Liver (tissue), 9 donors: ENCODE data around the gene DSG3. TPM values are rescaled to one million over a fixed set of nuclear protein-coding genes. Genes with fewer than 3 reads are reported as not detected.

Source experiments
- DNase-seq: peaks from one replicate; pipeline ENCODE4 v3.0.0-alpha.2; 2017; ENCODE audit warnings: low spot score
- H3K27ac ChIP-seq, 2 donors: one replicate each; pipeline ENCODE4 v1.7.0; 2013; ENCODE audit warnings: inconsistent platforms in 2 of 2, low read length in 2 of 2, control low read depth in 1 of 2, low read depth in 1 of 2, mild to moderate bottlenecking in 1 of 2
- H3K27me3 ChIP-seq, 4 donors: one replicate each; pipeline versions ENCODE4 v1.6.1 to v1.7.0; 2013; ENCODE audit warnings: low read length in 3 of 4, inconsistent platforms in 1 of 4, mild to moderate bottlenecking in 1 of 4, moderate library complexity in 1 of 4; ENCODE audit not compliant: control insufficient read depth in 4 of 4, insufficient read depth in 4 of 4
- H3K36me3 ChIP-seq, 4 donors: one replicate each; pipeline versions ENCODE4 v1.6.1 to v1.7.0; 2013; ENCODE audit warnings: low read length in 3 of 4, mild to moderate bottlenecking in 3 of 4, low read depth in 1 of 4, moderate library complexity in 1 of 4; ENCODE audit not compliant: control insufficient read depth in 4 of 4, insufficient read depth in 3 of 4
- H3K4me1 ChIP-seq, 4 donors: one replicate each; pipeline versions ENCODE4 v1.6.1 to v1.7.0; 2013; ENCODE audit warnings: low read length in 3 of 4, mild to moderate bottlenecking in 3 of 4, moderate library complexity in 1 of 4; ENCODE audit not compliant: control insufficient read depth in 4 of 4, insufficient read depth in 4 of 4
- H3K4me3 ChIP-seq, 3 donors: one replicate each; pipeline versions ENCODE4 v1.6.1 to v1.7.0; 2013; ENCODE audit warnings: low read length in 3 of 3, control low read depth in 1 of 3, low read depth in 1 of 3, mild to moderate bottlenecking in 1 of 3
- H3K9ac ChIP-seq, 2 donors: one replicate each; pipeline ENCODE4 v1.7.0; 2013; ENCODE audit warnings: low read length in 2 of 2, mild to moderate bottlenecking in 2 of 2, moderate library complexity in 2 of 2, control low read depth in 1 of 2, low read depth in 1 of 2
- H3K9me3 ChIP-seq, 4 donors: one replicate each; pipeline versions ENCODE4 v1.6.1 to v1.7.0; 2013; ENCODE audit warnings: low read length in 3 of 4; ENCODE audit not compliant: control insufficient read depth in 4 of 4
- EGR1 ChIP-seq, 2 donors: IDR thresholded peaks; 2 replicates each; pipeline ENCODE4 v1.6.1; 2016 to 2018; ENCODE audit warnings: antibody characterized with exemption in 2 of 2, low read depth in 2 of 2
- FOXA2 ChIP-seq: IDR thresholded peaks from 2 replicates; pipeline ENCODE4 v1.6.1; 2016; ENCODE audit warnings: antibody characterized with exemption
- GABPA ChIP-seq, 2 donors: IDR thresholded peaks in 1 of 2; conservative IDR thresholded peaks in 1 of 2; 2 replicates each; pipeline ENCODE4 v1.6.1; 2016; ENCODE audit warnings: antibody characterized with exemption in 2 of 2, mild to moderate bottlenecking in 1 of 2, moderate library complexity in 1 of 2
- HNF4A ChIP-seq, 2 donors: conservative IDR thresholded peaks; 2 replicates each; pipeline ENCODE4 v1.6.1; 2016; ENCODE audit warnings: antibody characterized with exemption in 2 of 2, mild to moderate bottlenecking in 2 of 2
- HNF4G ChIP-seq: IDR thresholded peaks from 2 replicates; pipeline ENCODE4 v1.6.1; 2016; ENCODE audit warnings: antibody characterized with exemption
- JUND ChIP-seq, 2 donors: IDR thresholded peaks; 2 replicates each; pipeline ENCODE4 v1.6.1; 2016; ENCODE audit warnings: antibody characterized with exemption in 2 of 2
- NR2F2 ChIP-seq: IDR thresholded peaks from 2 replicates; pipeline ENCODE4 v1.6.1; 2016; ENCODE audit warnings: antibody characterized with exemption
- RAD21 ChIP-seq, 2 donors: IDR thresholded peaks; 2 replicates each; pipeline ENCODE4 v1.6.1; 2016; ENCODE audit warnings: antibody characterized with exemption in 2 of 2, mild to moderate bottlenecking in 2 of 2
- RXRA ChIP-seq, 2 donors: IDR thresholded peaks; 2 replicates each; pipeline ENCODE4 v1.6.1; 2017 to 2018; ENCODE audit warnings: antibody characterized with exemption in 2 of 2, mild to moderate bottlenecking in 1 of 2
- SP1 ChIP-seq: IDR thresholded peaks from 2 replicates; pipeline ENCODE4 v1.6.1; 2018; ENCODE audit warnings: antibody characterized with exemption, mild to moderate bottlenecking
- TAF1 ChIP-seq: conservative IDR thresholded peaks from 2 replicates; pipeline ENCODE4 v1.6.1; 2016; ENCODE audit warnings: antibody characterized with exemption, mild to moderate bottlenecking
- YY1 ChIP-seq: IDR thresholded peaks from 2 replicates; pipeline ENCODE4 v1.6.1; 2016; ENCODE audit warnings: antibody characterized with exemption, mild to moderate bottlenecking
- WGBS: extraction: QIAGEN DNeasy Blood & Tissue Kit; methylation state at CpG from one replicate; pipeline ENCODE4 v1.1.7; 2013; 5-methylcytosine and 5-hydroxymethylcytosine counted together
- polyA plus RNA-seq, 2 donors: library from polyadenylated mRNA; stranded (reverse) in 1 of 2; unstranded in 1 of 2; fragments of 200-250 nt in 1 of 2; fragments of >200 nt in 1 of 2; fragmentation: Nextera tagmentation in 1 of 2; extraction: Ambion mirVana in 1 of 2; gene quantifications; one replicate each; pipeline versions ENCODE4 v1.2.1 to v1.2.3, GENCODE V29; 2013 to 2015
- total RNA-seq, 2 donors: library from RNA; depleted of rRNA; stranded (reverse); fragments of >200 nt; gene quantifications; one replicate each; pipeline ENCODE4 v1.2.3, GENCODE V29; 2014
- TF ChIP-seq, protein P1 (sequence below): IDR thresholded peaks from 2 replicates; pipeline ENCODE4 v1.6.1; 2016; ENCODE audit warnings: antibody characterized with exemption
- TF ChIP-seq, protein P2 (sequence below): IDR thresholded peaks from 2 replicates; pipeline ENCODE4 v1.6.1; 2016; ENCODE audit warnings: antibody characterized with exemption
- TF ChIP-seq, protein P3 (sequence below): fragments of 150-350 bp; IDR thresholded peaks from 2 replicates; pipeline ENCODE4 v1.5.1; 2017; ENCODE audit warnings: improper control_type of control experiment, low read depth, low read length; ENCODE audit not compliant: missing input control
- TF ChIP-seq, protein P4 (sequence below): IDR thresholded peaks from 2 replicates; pipeline ENCODE4 v1.6.1; 2016; ENCODE audit warnings: antibody characterized with exemption, mild to moderate bottlenecking
- TF ChIP-seq, protein P5 (sequence below): IDR thresholded peaks from 2 replicates; pipeline ENCODE4 v1.6.1; 2016; ENCODE audit warnings: antibody characterized with exemption
- donor health status: healthy.
- donor health status: healthy.
- donor health status: healthy.
- donor health status: healthy.
- donor health status: healthy.

The DSG3 gene
- total and polyA plus RNA-seq, 4 donors = not detected

DNA sequence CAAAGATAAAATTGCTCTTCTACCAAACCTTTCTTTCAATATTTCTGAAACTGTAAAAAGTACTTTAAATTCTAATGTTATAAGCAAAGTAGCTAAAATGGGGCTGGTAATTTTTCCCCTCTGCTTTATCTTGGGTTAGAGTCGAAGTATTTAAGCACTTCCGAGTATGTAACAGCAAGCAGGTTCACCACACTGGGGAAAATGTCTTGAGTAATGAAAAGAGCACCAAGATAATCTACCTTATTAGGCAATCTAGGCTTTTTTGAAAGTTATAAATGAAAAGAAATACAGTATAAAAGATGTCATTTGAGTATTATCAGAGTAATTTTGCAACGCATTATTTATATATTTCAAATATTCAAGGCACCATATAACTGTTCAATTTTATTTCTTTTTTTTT, 687 bp upstream of the DSG3 start:
- Histone ChIP-seq H3K27me3 (no peaks in the 10 kb centered on the region), H3K9me3 (no peaks in the 10 kb centered on the region), H3K4me3 (no peak overlapping the region), H3K4me1 (no peaks in the 10 kb centered on the region), H3K36me3 (no peaks in the 10 kb centered on the region), H3K9ac (no peak overlapping the region), H3K27ac (no peak overlapping the region)
- no peak for TF ChIP-seq EGR1 (IDR thresholded peaks at IDR 0.05; ENCODE audit: low read depth in 2 of 2)
- TF ChIP-seq, protein P1, sequence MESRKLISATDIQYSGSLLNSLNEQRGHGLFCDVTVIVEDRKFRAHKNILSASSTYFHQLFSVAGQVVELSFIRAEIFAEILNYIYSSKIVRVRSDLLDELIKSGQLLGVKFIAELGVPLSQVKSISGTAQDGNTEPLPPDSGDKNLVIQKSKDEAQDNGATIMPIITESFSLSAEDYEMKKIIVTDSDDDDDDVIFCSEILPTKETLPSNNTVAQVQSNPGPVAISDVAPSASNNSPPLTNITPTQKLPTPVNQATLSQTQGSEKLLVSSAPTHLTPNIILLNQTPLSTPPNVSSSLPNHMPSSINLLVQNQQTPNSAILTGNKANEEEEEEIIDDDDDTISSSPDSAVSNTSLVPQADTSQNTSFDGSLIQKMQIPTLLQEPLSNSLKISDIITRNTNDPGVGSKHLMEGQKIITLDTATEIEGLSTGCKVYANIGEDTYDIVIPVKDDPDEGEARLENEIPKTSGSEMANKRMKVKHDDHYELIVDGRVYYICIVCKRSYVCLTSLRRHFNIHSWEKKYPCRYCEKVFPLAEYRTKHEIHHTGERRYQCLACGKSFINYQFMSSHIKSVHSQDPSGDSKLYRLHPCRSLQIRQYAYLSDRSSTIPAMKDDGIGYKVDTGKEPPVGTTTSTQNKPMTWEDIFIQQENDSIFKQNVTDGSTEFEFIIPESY = no peak
- no peak for TF ChIP-seq RAD21 (IDR thresholded peaks at IDR 0.05)
- TF ChIP-seq JUND (IDR thresholded peaks at IDR 0.05) = no peak
- TF ChIP-seq YY1 = no peak
- TF ChIP-seq, protein P2, sequence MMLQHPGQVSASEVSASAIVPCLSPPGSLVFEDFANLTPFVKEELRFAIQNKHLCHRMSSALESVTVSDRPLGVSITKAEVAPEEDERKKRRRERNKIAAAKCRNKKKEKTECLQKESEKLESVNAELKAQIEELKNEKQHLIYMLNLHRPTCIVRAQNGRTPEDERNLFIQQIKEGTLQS = no peak
- TF ChIP-seq FOXA2 = no peak
- TF ChIP-seq NR2F2 = no peak
- TF ChIP-seq, protein P3, sequence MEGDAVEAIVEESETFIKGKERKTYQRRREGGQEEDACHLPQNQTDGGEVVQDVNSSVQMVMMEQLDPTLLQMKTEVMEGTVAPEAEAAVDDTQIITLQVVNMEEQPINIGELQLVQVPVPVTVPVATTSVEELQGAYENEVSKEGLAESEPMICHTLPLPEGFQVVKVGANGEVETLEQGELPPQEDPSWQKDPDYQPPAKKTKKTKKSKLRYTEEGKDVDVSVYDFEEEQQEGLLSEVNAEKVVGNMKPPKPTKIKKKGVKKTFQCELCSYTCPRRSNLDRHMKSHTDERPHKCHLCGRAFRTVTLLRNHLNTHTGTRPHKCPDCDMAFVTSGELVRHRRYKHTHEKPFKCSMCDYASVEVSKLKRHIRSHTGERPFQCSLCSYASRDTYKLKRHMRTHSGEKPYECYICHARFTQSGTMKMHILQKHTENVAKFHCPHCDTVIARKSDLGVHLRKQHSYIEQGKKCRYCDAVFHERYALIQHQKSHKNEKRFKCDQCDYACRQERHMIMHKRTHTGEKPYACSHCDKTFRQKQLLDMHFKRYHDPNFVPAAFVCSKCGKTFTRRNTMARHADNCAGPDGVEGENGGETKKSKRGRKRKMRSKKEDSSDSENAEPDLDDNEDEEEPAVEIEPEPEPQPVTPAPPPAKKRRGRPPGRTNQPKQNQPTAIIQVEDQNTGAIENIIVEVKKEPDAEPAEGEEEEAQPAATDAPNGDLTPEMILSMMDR = no peak
- TF ChIP-seq RXRA (IDR thresholded peaks at IDR 0.05) = no peak
- no peak for TF ChIP-seq HNF4A (conservative IDR thresholded peaks at IDR 0.05)
- TF ChIP-seq GABPA (IDR thresholded peaks at IDR 0.05 in 1 of 2, conservative IDR thresholded peaks at IDR 0.05 in 1 of 2) = no peak
- TF ChIP-seq HNF4G = no peak
- TF ChIP-seq, protein P4, sequence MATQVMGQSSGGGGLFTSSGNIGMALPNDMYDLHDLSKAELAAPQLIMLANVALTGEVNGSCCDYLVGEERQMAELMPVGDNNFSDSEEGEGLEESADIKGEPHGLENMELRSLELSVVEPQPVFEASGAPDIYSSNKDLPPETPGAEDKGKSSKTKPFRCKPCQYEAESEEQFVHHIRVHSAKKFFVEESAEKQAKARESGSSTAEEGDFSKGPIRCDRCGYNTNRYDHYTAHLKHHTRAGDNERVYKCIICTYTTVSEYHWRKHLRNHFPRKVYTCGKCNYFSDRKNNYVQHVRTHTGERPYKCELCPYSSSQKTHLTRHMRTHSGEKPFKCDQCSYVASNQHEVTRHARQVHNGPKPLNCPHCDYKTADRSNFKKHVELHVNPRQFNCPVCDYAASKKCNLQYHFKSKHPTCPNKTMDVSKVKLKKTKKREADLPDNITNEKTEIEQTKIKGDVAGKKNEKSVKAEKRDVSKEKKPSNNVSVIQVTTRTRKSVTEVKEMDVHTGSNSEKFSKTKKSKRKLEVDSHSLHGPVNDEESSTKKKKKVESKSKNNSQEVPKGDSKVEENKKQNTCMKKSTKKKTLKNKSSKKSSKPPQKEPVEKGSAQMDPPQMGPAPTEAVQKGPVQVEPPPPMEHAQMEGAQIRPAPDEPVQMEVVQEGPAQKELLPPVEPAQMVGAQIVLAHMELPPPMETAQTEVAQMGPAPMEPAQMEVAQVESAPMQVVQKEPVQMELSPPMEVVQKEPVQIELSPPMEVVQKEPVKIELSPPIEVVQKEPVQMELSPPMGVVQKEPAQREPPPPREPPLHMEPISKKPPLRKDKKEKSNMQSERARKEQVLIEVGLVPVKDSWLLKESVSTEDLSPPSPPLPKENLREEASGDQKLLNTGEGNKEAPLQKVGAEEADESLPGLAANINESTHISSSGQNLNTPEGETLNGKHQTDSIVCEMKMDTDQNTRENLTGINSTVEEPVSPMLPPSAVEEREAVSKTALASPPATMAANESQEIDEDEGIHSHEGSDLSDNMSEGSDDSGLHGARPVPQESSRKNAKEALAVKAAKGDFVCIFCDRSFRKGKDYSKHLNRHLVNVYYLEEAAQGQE = no peak
- no peak for TF ChIP-seq SP1
- DNase-seq = no peak
- WGBS = 79% methylated on average over 3 of the region's 3 CpGs

DNA sequence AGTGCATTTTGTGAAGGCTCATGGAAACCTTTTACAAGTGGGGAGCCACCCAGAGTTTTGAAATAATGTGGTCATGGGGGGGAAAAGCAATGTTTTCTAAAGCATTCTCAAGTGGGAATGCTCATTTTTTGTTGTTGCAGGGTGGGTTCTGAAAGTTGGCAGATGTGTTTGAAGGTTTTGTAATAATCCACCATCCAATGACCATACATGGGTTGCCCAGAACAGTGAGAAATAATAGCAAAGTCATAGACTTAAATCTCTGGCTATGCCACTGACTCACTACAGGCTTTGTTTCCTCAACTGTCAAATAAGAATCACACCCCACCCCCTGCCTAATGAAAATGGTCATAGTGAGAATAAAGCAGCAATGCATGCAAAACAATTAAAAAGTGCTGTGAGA, 2.9 kb downstream of the DSG3 start:
- Histone ChIP-seq H3K36me3 (no peaks in the 10 kb centered on the region), H3K27me3 (no peaks in the 10 kb centered on the region), H3K9me3 (no peaks in the 10 kb centered on the region), H3K9ac (no peak overlapping the region), H3K27ac (no peak overlapping the region), H3K4me1 (no peaks in the 10 kb centered on the region), H3K4me3 (no peak overlapping the region)
- DNase-seq = no peak
- TF ChIP-seq, protein P1 = no peak
- TF ChIP-seq EGR1 (IDR thresholded peaks at IDR 0.05; ENCODE audit: low read depth in 2 of 2) (no peak), TAF1 (no peak), JUND (IDR thresholded peaks at IDR 0.05) (no peak), FOXA2 (no peak), HNF4G (no peak), GABPA (IDR thresholded peaks at IDR 0.05 in 1 of 2, conservative IDR thresholded peaks at IDR 0.05 in 1 of 2) (no peak), SP1 (no peak), NR2F2 (no peak), RXRA (IDR thresholded peaks at IDR 0.05) (no peak), HNF4A (conservative IDR thresholded peaks at IDR 0.05) (no peak)
- TF ChIP-seq, protein P5, sequence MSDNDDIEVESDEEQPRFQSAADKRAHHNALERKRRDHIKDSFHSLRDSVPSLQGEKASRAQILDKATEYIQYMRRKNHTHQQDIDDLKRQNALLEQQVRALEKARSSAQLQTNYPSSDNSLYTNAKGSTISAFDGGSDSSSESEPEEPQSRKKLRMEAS = no peak
- TF ChIP-seq, protein P4 = no peak
